ENCODE measurements around the gene DUSP18. TPM values are rescaled to one million over a fixed set of nuclear protein-coding genes. Genes with fewer than 3 reads are reported as not detected.

DUSP18 gene
- total RNA-seq, 2 experiments from 2014 or later = 10.5 to 12.8 TPM

DNA sequence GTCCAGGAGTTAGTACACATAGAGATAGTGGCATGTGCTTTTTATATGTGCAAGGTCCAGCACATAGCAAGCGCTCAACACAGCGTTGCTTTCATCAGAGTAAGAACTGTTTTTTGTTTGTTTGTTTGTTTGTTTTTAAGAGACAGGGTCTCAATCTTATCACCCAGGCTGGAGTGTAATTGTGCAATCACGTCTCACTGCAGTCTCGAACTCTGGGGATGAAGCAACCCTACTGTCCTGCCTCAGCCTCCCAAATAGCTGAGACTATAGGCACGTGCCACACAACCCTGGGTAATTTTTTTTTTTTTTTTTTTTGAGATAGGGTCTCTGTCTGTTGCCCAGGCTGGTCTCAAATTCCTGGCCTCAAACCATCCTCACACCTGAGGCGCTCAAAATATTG lies 49.9 kb downstream of the DUSP18 start:
- ATAC-seq (ENCODE audit: low read depth) (no peak), DNase-seq (no peak)
- H3K27me3 Mint-ChIP-seq = peaks cover 4% of the 10 kb centered on the region
- POLR2A ChIA-PET = no interaction called here
- no peak overlapping the region for H3K27ac Mint-ChIP-seq
- H3K4me3 Mint-ChIP-seq = no peak overlapping the region
- no peaks in the 10 kb centered on the region for H3K36me3 Mint-ChIP-seq
- no peaks in the 10 kb centered on the region for H3K9me3 Mint-ChIP-seq
- no peaks in the 10 kb centered on the region for H3K4me1 Mint-ChIP-seq

DNA sequence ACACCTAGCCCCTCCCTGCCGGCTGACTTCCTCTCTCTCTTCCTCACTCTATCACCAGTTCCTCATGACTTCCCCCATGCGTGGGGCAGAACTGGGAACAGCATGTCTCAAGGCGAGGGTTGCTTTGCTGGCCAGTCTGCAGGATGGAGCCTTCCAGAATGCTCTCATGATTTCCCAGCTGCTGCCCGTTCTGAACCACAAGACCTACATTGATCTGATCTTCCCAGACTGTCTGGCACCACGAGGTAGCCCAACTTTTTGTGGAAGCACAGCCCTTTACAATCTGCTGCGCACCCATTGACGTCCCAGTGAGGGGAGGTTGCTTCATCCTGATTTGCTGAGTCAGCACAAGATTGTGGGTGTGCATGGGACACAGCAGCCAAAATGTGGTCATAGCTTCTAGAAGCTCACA lies 52.1 kb downstream of the DUSP18 start:
- ATAC-seq (ENCODE audit: low read depth) = no peak
- POLR2A ChIA-PET = no interaction called here

GRCh38 chr22:30614879-30615278 lies 52.8 kb downstream of the DUSP18 start:
- POLR2A ChIA-PET = no interaction called here
- ATAC-seq (ENCODE audit: low read depth) (no peak), DNase-seq (no peak)
- Mint-ChIP-seq H3K27ac (no peak overlapping the region), H3K36me3 (no peaks in the 10 kb centered on the region), H3K27me3 (peaks cover 4% of the 10 kb centered on the region), H3K9me3 (no peaks in the 10 kb centered on the region), H3K4me1 (peaks cover 5% of the 10 kb centered on the region), H3K4me3 (no peak overlapping the region)

More for the DNA sequence above, 52.1 kb downstream of the DUSP18 start:
- peaks cover under 1% of the 10 kb centered on the region for H3K4me1 Mint-ChIP-seq
- no peaks in the 10 kb centered on the region for H3K9me3 Mint-ChIP-seq
- H3K36me3 Mint-ChIP-seq = no peaks in the 10 kb centered on the region
- H3K4me3 Mint-ChIP-seq = no peak overlapping the region
- H3K27ac Mint-ChIP-seq = no peak overlapping the region
- H3K27me3 Mint-ChIP-seq = peaks cover 4% of the 10 kb centered on the region
- no peak for DNase-seq

- ATAC-seq (ENCODE audit: low read depth) (no peak), DNase-seq (no peak)
- Mint-ChIP-seq H3K4me3 (no peak overlapping the region), H3K36me3 (no peaks in the 10 kb centered on the region), H3K4me1 (peaks cover 7% of the 10 kb centered on the region), H3K27ac (no peak overlapping the region), H3K27me3 (peaks cover 4% of the 10 kb centered on the region), H3K9me3 (no peaks in the 10 kb centered on the region)
- POLR2A ChIA-PET = no interaction called here
These were observed 53.4 kb downstream of the DUSP18 start for GRCh38 chr22:30614268-30614667.

DNA sequence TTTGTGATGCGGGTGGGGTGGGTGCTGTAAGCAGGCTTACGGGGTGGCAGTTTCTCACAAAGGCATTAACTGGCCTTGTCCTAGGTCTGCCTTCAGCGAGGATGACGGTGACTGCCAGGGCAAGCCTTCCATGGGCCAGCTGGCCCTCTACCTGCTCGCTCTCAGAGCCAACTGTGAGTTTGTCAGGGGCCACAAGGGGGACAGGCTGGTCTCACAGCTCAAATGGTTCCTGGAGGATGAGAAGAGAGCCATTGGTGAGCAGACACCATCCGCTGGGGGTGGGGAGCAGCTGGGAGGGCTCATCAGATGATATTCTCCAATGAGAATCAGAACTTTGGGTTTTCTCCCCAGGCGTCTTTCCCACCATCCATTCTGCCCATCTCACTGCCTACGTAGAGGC lies 54.9 kb downstream of the DUSP18 start:
- Mint-ChIP-seq H3K4me1 (peaks cover 18% of the 10 kb centered on the region), H3K36me3 (no peaks in the 10 kb centered on the region), H3K9me3 (no peaks in the 10 kb centered on the region), H3K27me3 (peaks cover 7% of the 10 kb centered on the region), H3K27ac (no peak overlapping the region), H3K4me3 (no peak overlapping the region)
- DNase-seq = no peak
- ATAC-seq (ENCODE audit: low read depth) = no peak
- POLR2A ChIA-PET = no interaction called here

Other genes with a start within 250 kb of the DUSP18 start
- gene MTFP1, start 242.1 kb downstream of the DUSP18 start, total RNA-seq = 10 to 100 TPM; 63.3 to 64.8 TPM
- not detected for gene SEC14L3, start 195.9 kb downstream of the DUSP18 start, total RNA-seq
- gene SEC14L4, start 162.2 kb downstream of the DUSP18 start, total RNA-seq = not detected
- gene SEC14L6, start 121.1 kb downstream of the DUSP18 start, total RNA-seq = under 1 TPM in 1 of 2 experiments, not detected in 1; 0.08 TPM
- under 1 TPM; 0.44 to 0.68 TPM for gene GAL3ST1, start 93.2 kb downstream of the DUSP18 start, total RNA-seq
- 10 to 100 TPM; 51.2 to 57.1 TPM for gene PES1, start 76.0 kb downstream of the DUSP18 start, total RNA-seq
- under 1 TPM; 0.28 to 0.94 TPM for gene TCN2, start 60.7 kb downstream of the DUSP18 start, total RNA-seq
- gene SLC35E4, start 32.1 kb downstream of the DUSP18 start, total RNA-seq = 1 to 10 TPM; 1.5 to 2.4 TPM
- gene OSBP2, start 27.0 kb upstream of the DUSP18 start, total RNA-seq = under 1 TPM; 0.45 to 0.61 TPM